ENCODE data around the gene SRXN1. TPM values are rescaled to one million over a fixed set of nuclear protein-coding genes. Genes with fewer than 3 reads are reported as not detected.

SRXN1 gene
- total and polyA plus RNA-seq, 9 of the 15 experiments (the other 6 are each of a cell fraction or from before 2014, with no cell fraction given), result 6.8 to 36.4 (median 21.6) TPM

- DNase-seq (ENCODE audit: extremely low read depth in 1 of 4, low spot score in 3 of 4) (peak in 1 of 4 experiments; percentile 16), ATAC-seq (no peak), FAIRE-seq (no peak)
- Histone ChIP-seq H3K9ac (ENCODE audit: insufficient read depth in 1 of 2, low read depth in 2 of 2, low read length in 2 of 2) (peak overlapping the region; percentile 14 to 69; a peak in 3 of 4 replicates), H3K9me3 (replicated peaks; ENCODE audit: control insufficient read depth, insufficient read depth, low read depth, low read length) (no peaks in the 10 kb centered on the region), H3K4me1 (replicated peaks in 1 of 2; ENCODE audit: control insufficient read depth in 2 of 2, insufficient read depth in 2 of 2, low read length in 2 of 2) (peaks cover 25 to 52% of the 10 kb centered on the region in 2 experiments), H4K20me1 (replicated peaks; ENCODE audit: control insufficient read depth, insufficient read depth, low read length) (no peaks in the 10 kb centered on the region), H3K27ac (ENCODE audit: extremely low read depth, low read depth, low read length) (no peak overlapping the region), H3K4me2 (ENCODE audit: insufficient read depth, low read length) (peak overlapping the region; percentile 61), H3K79me2 (ENCODE audit: control insufficient read depth, insufficient read depth, low read length) (no peaks in the 10 kb centered on the region; the same call in 2 of the 3 replicates), H3K9me1 (ENCODE audit: control insufficient read depth, insufficient read depth, low read length) (no peaks in the 10 kb centered on the region), H2AFZ (ENCODE audit: low read depth, low read length) (no peak overlapping the region), H3K27me3 (ENCODE audit: control insufficient read depth in 2 of 2, insufficient read depth in 2 of 2, low read length in 2 of 2) (no peaks in the 10 kb centered on the region; a peak in 1 of 5 replicates), H3K4me3 (peak overlapping the region; percentile 37), H3K36me3 (ENCODE audit: control insufficient read depth, insufficient read depth, low read length) (no peaks in the 10 kb centered on the region)
- CTCF ChIA-PET (ENCODE audit: low intra/inter-chr PET ratio), result interaction anchor here (0.7 kb wide), 1 partner anchor 636 kb away, joined by 3 read pairs; no protein-coding TSS in a partner anchor
- WGBS (ENCODE audit: insufficient coverage, low coverage, missing lambda C conversion rate), result 10% methylated on average over 14 of the region's 24 CpGs
- intact Hi-C loops (cut with micrococcal nuclease), result no loop called here
- POLR2A ChIA-PET, result no interaction called here
- no TSS peak for BruUV-seq (replicated peaks)
- in situ Hi-C loops (cut with MboI), result no loop called here
- no peak for TF ChIP-seq GTF2A2 (tag; IDR thresholded peaks at IDR 0.05)
- no peak for TF ChIP-seq USF1 (CRISPR knock-in tag; IDR thresholded peaks at IDR 0.05)
- no peak for TF ChIP-seq ATF7 (IDR thresholded peaks at IDR 0.05)
- TF ChIP-seq E2F8 (IDR thresholded peaks at IDR 0.05; ENCODE audit: low read depth, partially characterized antibody), result no peak
- no peak for TF ChIP-seq POLR2B (IDR thresholded peaks at IDR 0.05; ENCODE audit: low read depth, partially characterized antibody)
- no peak for TF ChIP-seq SMARCE1 (IDR thresholded peaks at IDR 0.05)
- TF ChIP-seq SPI1 (IDR thresholded peaks at IDR 0.05; ENCODE audit: borderline replicate concordance, low read depth, low read length), result peak; percentile 77
- TF ChIP-seq ZNF75A (CRISPR knock-in tag; IDR thresholded peaks at IDR 0.05), result no peak
- no peak for TF ChIP-seq CBX3 (IDR thresholded peaks at IDR 0.05; ENCODE audit: borderline replicate concordance in 1 of 2, low read length in 2 of 2)
- TF ChIP-seq SIX5 (IDR thresholded peaks at IDR 0.05; ENCODE audit: borderline replicate concordance in 1 of 2, insufficient read depth in 1 of 2, low read depth in 1 of 2, low read length in 2 of 2), result no peak
- no peak for TF ChIP-seq HBP1 (CRISPR knock-in tag; IDR thresholded peaks at IDR 0.05)
- 0 out of 2 replicates have a peak, but pooled peaks have one; percentile 9 for TF ChIP-seq RBFOX2 (IDR thresholded peaks at IDR 0.05; ENCODE audit: low read depth, low read length)
- TF ChIP-seq EP400 (IDR thresholded peaks at IDR 0.05), result no peak
- no peak for TF ChIP-seq FOXP1 (CRISPR knock-in tag; IDR thresholded peaks at IDR 0.05)
- no peak for TF ChIP-seq ZNF707 (CRISPR knock-in tag; conservative IDR thresholded peaks at IDR 0.05)
- TF ChIP-seq NKRF (IDR thresholded peaks at IDR 0.05; ENCODE audit: borderline replicate concordance), result no peak
Measured at GRCh38 chr20:676315-676937, 23.4 kb upstream of the SRXN1 start.

Data from K562 (cell line).